Stomach (tissue), 9 donors: ENCODE data around the gene RYR3. TPM values are rescaled to one million over a fixed set of nuclear protein-coding genes. Genes with fewer than 3 reads are reported as not detected.

ENCODE experiments used
- DNase-seq, 2 donors: peaks; one replicate each; pipeline versions ENCODE4 v3.0.0 to v3.0.0-alpha.2; 2013 to 2019
- H3K27ac ChIP-seq, 5 donors: fragments of 200-600 bp in 4 of 5; sonication (generic) in 4 of 5; one replicate each; pipeline ENCODE4 v1.5.1; 2013 to 2019; ENCODE audit warnings: mild to moderate bottlenecking in 1 of 5, moderate library complexity in 1 of 5
- H3K27me3 ChIP-seq, 3 donors: fragments of 200-600 bp; sonication (generic); one replicate each; pipeline ENCODE4 v1.5.1; 2017 to 2019; ENCODE audit warnings: mixed run types in 1 of 3
- H3K36me3 ChIP-seq, 4 donors: fragments of 200-600 bp; sonication (generic); 1 replicate in 3 of 4; 2 replicates in 1 of 4; pipeline ENCODE4 v1.5.1; 2016 to 2019
- H3K4me1 ChIP-seq, 4 donors: fragments of 200-600 bp; sonication (generic); one replicate each; pipeline ENCODE4 v1.5.1; 2016 to 2019
- H3K4me3 ChIP-seq, 4 donors: fragments of 200-600 bp; sonication (generic) in 3 of 4; one replicate each; pipeline ENCODE4 v1.5.1; 2016 to 2019; ENCODE audit warnings: mild to moderate bottlenecking in 1 of 4
- H3K9me3 ChIP-seq, 4 donors: fragments of 200-600 bp; sonication (generic); one replicate each; pipeline ENCODE4 v1.5.1; 2016 to 2019
- EP300 ChIP-seq: sonication (generic); formaldehyde crosslinking; IDR thresholded peaks from one replicate; pipeline ENCODE4 v1.6.1; 2017; ENCODE audit warnings: antibody characterized with exemption
- POLR2A ChIP-seq, 4 donors: fragments of 450-650 bp; IDR thresholded peaks; one replicate each; pipeline ENCODE4 v1.6.1; 2016; ENCODE audit warnings: antibody characterized with exemption in 4 of 4, control low read depth in 2 of 4, mild to moderate bottlenecking in 1 of 4, moderate library complexity in 1 of 4
- POLR2AphosphoS5 ChIP-seq, 3 donors: sonication (generic); formaldehyde crosslinking; IDR thresholded peaks; one replicate each; pipeline ENCODE4 v1.6.1; 2016; ENCODE audit warnings: antibody characterized with exemption in 3 of 3
- WGBS, 5 donors: extraction: QIAGEN DNeasy Blood & Tissue Kit in 3 of 5; methylation state at CpG; one replicate each; pipeline versions ENCODE4 v1.1.5 to v1.1.7; 2013 to 2018; 5-methylcytosine and 5-hydroxymethylcytosine counted together
- intact Hi-C: fragments of 100-400 bp; cut with DNase I; formaldehyde crosslinking; loops from one replicate; pipeline ENCODE4 v1.15.1; 2023; ENCODE audit warnings: low total_unique reads
- polyA plus RNA-seq, 3 donors: library from polyadenylated mRNA; stranded (reverse); fragments of 200-250 nt; gene quantifications; one replicate each; pipeline ENCODE4 v1.2.3, GENCODE V29; 2013
- total RNA-seq, 5 donors: library from RNA; depleted of rRNA; stranded (reverse); fragments of >200 nt; gene quantifications; one replicate each; pipeline versions ENCODE4 v1.1.0 to v1.2.3, GENCODE V29; 2014 to 2016
- TF ChIP-seq, protein P1 (sequence below), 7 experiments: fragments of 450-650 bp in 4 of 7; fragments of 200-600 bp in 3 of 7; sonication (generic) in 3 of 7; IDR thresholded peaks; one replicate each; pipeline ENCODE4 v1.5.1; 2016 to 2019; ENCODE audit warnings: antibody characterized with exemption in 7 of 7, control low read depth in 2 of 7, mild to moderate bottlenecking in 1 of 7
- donor health status: healthy with polysubstance abuse.
- donor health status: Bipolar disorder and iron deficiency.
- donor health status: healthy.

RYR3 gene
- total and polyA plus RNA-seq, 8 donors: 0.12 to 36.2 (median 4.0) TPM

DNA sequence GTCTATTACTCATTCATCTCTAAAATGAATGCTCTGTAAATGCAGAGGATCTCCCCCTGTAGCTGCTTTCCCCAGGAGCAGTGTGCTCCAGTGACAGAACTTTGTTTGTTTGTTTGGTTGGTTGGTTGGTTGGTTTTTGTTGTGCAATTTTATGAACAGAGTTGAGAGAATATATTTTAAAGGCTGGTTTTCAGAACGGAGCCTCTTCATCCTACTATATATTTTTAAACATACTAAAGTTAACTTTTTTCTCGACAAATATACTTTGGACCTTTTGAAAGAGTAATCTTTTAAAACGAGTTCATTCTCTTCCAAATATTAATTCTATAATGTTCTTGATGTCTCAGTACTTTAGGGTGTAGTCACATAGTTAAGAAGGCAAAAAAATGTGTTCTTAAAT lies 20.2 kb downstream of the RYR3 start:
- H3K27me3 ChIP-seq: no peaks in the 10 kb centered on the region
- H3K4me1 ChIP-seq: no peaks in the 10 kb centered on the region
- H3K4me3 ChIP-seq: no peak overlapping the region
- no peaks in the 10 kb centered on the region for H3K9me3 ChIP-seq
- H3K36me3 ChIP-seq: no peaks in the 10 kb centered on the region
- WGBS, 5 donors: 70 to 80% (median 75%) methylated on average over 3 of the region's 3 CpGs
- no peak overlapping the region for H3K27ac ChIP-seq
- intact Hi-C loops: no loop called here
- no peak for DNase-seq
- TF ChIP-seq EP300: no peak
- TF ChIP-seq POLR2A (IDR thresholded peaks at IDR 0.05): no peak
- TF ChIP-seq POLR2AphosphoS5 (IDR thresholded peaks at IDR 0.05): no peak
- TF ChIP-seq, protein P1, sequence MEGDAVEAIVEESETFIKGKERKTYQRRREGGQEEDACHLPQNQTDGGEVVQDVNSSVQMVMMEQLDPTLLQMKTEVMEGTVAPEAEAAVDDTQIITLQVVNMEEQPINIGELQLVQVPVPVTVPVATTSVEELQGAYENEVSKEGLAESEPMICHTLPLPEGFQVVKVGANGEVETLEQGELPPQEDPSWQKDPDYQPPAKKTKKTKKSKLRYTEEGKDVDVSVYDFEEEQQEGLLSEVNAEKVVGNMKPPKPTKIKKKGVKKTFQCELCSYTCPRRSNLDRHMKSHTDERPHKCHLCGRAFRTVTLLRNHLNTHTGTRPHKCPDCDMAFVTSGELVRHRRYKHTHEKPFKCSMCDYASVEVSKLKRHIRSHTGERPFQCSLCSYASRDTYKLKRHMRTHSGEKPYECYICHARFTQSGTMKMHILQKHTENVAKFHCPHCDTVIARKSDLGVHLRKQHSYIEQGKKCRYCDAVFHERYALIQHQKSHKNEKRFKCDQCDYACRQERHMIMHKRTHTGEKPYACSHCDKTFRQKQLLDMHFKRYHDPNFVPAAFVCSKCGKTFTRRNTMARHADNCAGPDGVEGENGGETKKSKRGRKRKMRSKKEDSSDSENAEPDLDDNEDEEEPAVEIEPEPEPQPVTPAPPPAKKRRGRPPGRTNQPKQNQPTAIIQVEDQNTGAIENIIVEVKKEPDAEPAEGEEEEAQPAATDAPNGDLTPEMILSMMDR (IDR thresholded peaks at IDR 0.05): no peak

DNA sequence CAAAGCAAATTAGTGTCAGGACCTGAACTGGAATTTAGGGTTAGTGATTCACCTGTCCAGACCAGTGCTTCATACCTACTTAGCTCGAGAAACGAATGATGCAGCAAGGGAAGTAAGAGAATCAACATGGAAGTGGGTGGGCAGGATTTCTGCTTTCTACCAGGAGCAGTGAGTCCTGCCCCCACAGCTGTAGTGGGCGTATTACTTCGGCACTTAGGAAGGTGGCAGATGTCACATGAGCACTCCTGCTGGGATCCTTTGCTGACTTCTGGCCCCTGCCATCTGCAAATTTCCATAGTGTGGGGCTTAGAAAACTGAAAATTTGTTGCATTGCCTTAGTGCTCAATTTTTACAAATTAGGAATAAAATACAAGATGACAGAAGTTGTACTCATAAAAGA lies 31.2 kb downstream of the RYR3 start:
- 58 to 70% (median 65%) methylated on average over 4 of the region's 4 CpGs for WGBS, 5 donors
- intact Hi-C loops: no loop called here
- Histone ChIP-seq H3K4me3 (no peak overlapping the region), H3K27me3 (no peaks in the 10 kb centered on the region), H3K4me1 (no peaks in the 10 kb centered on the region), H3K27ac (no peak overlapping the region), H3K36me3 (no peaks in the 10 kb centered on the region), H3K9me3 (no peaks in the 10 kb centered on the region)
- no peak for TF ChIP-seq POLR2A (IDR thresholded peaks at IDR 0.05)
- TF ChIP-seq EP300: no peak
- TF ChIP-seq POLR2AphosphoS5 (IDR thresholded peaks at IDR 0.05): no peak
- TF ChIP-seq, protein P1 (IDR thresholded peaks at IDR 0.05): no peak
- no peak for DNase-seq

DNA sequence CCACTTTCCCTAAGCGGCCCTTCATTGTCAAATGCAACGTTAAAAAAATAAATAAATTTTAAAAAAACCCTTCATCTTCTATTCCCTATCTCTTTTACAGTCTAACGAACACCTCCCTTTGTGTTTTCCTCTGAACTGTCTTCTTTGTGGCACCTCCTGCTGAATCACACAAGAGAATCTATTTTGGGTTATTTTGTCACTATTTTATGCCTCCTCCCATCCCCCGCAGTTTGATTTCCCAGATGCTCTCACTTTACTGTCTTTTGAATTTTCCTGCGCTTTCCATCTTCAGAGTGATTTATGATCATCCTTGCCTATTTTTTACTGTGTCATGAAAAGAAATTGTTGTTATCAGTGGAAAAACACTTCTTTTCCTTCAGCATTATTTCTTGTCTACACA lies 32.5 kb downstream of the RYR3 start:
- H3K4me1 ChIP-seq: no peaks in the 10 kb centered on the region
- H3K4me3 ChIP-seq: no peak overlapping the region
- no peak for DNase-seq
- intact Hi-C loops: no loop called here
- no peak overlapping the region for H3K27ac ChIP-seq
- H3K9me3 ChIP-seq: no peaks in the 10 kb centered on the region
- TF ChIP-seq EP300: no peak
- no peak for TF ChIP-seq POLR2A (IDR thresholded peaks at IDR 0.05)
- TF ChIP-seq, protein P1 (IDR thresholded peaks at IDR 0.05): no peak
- TF ChIP-seq POLR2AphosphoS5 (IDR thresholded peaks at IDR 0.05): no peak
- 78 to 85% (median 79%) methylated on average over 5 of the region's 5 CpGs for WGBS, 5 donors
- H3K27me3 ChIP-seq: no peaks in the 10 kb centered on the region
- no peaks in the 10 kb centered on the region for H3K36me3 ChIP-seq

DNA sequence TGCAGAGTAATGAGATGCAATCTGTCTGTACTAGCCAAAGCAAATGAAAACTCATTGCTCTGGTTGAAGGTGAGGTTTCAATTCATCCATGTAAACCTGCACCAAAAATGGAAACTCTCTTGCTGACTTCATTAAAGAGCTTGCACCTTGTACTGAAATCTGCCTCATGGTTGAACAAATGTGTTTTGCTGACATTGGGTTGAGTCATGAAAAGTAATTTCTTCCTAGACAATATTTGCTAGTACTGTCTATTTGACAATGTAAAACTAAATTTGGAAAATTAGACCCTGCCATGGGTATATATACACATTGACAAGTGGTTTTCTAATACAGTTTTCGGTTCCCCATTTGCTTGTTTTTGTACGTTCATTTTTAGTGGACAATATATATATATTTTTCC lies 33.3 kb downstream of the RYR3 start:
- Histone ChIP-seq H3K4me3 (no peak overlapping the region), H3K4me1 (no peaks in the 10 kb centered on the region), H3K9me3 (no peaks in the 10 kb centered on the region), H3K27ac (no peak overlapping the region), H3K27me3 (no peaks in the 10 kb centered on the region), H3K36me3 (no peaks in the 10 kb centered on the region)
- 89 to 94% (median 90%) methylated on average over 2 of the region's 2 CpGs for WGBS, 5 donors
- no peak for TF ChIP-seq POLR2A (IDR thresholded peaks at IDR 0.05)
- TF ChIP-seq EP300: no peak
- no peak for TF ChIP-seq POLR2AphosphoS5 (IDR thresholded peaks at IDR 0.05)
- TF ChIP-seq, protein P1 (IDR thresholded peaks at IDR 0.05): no peak
- intact Hi-C loops: no loop called here
- DNase-seq: no peak
